HTR-8/SVneo (cell line): ENCODE data around the gene KLRC3.
"Not testable (repeated sequence)": the region's sequence is repeated elsewhere in the genome, so short reads cannot be mapped to it uniquely, and the experiment has no call there.

Source experiments
- DNase-seq: peaks from one replicate; pipeline ENCODE4 v3.0.0; 2011; ENCODE audit warnings: low spot score, mixed read lengths; ENCODE audit not compliant: insufficient read length
- FAIRE-seq: peaks from 2 replicates; lab custom pipeline; 2011; peaks lifted over from hg19 to GRCh38; lab: Jason Lieb, UNC

Gene KLRC3

DNA sequence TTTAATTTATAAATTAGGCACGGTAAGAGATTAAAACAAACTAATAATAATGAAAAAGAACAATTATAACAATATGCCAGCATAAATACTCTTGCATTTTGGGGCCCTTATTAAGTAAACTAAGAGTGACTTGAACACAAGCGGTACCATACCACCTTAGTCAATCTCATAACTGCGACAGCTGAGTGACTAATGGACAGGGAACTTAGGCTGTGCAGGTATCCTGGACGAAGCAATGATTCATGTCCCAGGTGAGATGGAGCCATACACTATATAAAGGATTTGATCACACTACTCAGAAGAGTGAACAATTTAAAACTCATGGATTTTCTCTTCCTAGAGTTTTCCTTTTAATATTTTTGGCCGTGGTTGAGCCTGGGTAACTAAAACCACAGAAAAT is 15.1 kb downstream of the KLRC3 start:
- FAIRE-seq (no peak), DNase-seq (no peak)

DNA sequence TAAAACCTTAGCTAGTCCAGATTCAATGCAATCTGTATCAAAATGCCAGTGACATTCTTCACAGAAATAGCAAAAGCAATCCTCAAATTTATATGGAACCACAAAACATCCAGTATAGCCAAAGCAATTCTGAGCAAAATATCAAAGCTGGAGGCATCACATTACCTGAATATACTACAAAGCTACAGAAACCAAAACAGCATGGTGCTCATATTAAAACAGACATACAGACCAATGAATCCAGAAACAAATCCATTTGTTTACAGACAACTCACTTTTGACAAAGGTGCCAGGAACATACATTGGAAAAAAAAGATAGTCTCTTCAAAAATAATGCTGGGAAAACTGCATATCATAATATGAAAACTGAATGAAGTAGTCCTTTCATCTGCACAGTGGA is 15.6 kb downstream of the KLRC3 start:
- DNase-seq (no peak), FAIRE-seq (no peak)

DNA sequence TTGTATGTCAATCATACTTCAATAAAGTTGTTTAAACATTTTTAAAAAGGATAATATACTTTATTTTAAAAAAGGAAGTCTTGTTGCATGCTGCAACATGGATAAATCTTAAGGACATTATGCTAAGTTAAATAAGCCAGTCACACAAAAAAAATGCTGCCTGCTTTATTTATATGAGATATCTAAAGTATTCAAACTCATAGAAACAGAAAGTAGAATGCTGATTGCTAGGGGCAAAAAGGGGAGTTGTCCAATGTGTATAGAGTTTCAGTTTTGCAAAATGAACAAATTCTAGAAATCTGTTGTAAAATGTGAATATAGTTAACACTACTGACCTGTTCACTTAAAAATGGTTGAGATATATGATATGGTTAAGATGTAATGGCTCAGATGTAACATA is 19.6 kb downstream of the KLRC3 start:
- no peak for DNase-seq
- no peak for FAIRE-seq

GRCh38 chr12:10398168-10398567 is 22.2 kb downstream of the KLRC3 start:
- DNase-seq, result no peak
- no peak for FAIRE-seq

DNA sequence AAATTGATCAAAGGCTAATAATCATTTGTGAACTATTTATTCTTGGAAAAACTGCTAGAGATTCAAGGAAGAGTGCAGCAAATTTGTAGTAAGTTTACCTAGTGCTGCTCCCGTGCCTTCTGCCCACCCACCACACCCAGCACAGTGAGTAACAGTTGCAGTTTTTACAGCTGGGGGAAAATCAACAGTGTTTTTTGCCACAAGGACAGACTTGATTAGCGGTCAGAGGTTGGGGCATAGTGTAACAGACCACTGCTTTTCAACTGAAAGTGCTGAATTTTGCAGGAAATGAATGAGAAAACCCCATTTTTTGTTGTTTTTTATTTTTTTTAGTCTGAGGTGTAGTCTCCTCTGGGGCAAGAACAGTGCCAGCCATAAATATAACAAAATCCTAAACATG is 23.1 kb downstream of the KLRC3 start:
- no peak for FAIRE-seq
- DNase-seq, result no peak

DNA sequence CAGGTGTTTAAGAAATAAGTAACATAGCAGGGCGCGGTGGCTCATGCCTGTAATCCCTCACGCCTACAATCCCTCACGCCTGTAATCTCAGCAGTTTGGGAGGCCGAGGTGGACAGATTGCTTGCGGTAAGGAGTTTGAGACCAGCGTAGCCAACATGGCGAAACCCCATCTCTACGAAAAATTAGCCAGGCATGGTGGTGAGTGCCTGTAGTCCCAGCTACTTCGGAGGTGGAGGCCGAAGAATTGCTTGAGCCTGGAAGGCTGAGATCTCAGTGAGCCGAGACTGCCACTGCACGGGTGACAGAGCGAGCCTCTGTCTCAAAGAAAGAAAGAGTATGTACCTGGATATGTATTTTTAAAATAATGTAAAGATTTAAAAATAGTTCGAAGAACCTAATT is 24.2 kb downstream of the KLRC3 start:
- peak; percentile 96 for FAIRE-seq

GRCh38 chr12:10395390-10395998 is 24.9 kb downstream of the KLRC3 start:
- peak; percentile 45 for DNase-seq
- FAIRE-seq, result no peak

More for the DNA sequence above, 24.2 kb downstream of the KLRC3 start:
- not testable (repeated sequence) for DNase-seq

DNA sequence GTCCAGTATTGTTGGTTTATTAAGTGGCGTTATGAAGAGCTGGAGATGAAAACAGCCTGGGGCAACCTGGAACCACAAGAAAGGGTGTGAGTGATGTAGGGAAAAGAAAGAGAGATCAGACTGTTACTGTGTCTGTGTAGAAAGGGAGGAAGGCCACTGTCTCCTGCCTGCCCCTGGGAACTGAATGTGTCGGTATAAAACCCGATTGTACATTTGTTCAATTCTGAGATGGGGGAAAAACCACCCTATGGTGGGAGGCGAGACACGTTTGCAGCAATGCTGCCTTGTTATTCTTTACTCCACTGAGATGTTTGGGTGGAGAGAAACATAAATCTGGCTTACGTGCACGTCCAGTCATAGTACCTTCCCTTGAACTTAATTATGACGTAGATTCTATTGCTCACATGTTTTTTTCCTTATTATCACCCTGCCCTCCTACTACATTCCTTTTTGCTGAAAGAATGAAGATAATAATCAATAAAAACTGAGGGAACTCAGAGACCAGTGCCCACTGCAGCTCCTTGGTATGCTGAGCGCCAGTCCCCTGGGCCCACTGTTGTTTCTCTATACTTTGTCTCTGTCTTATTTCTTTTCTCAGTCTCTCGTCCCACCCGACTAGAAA is 25.8 kb downstream of the KLRC3 start:
- FAIRE-seq, result peak; percentile 44
- not testable (repeated sequence) for DNase-seq

- FAIRE-seq, result no peak
- no peak for DNase-seq
Measured at GRCh38 chr12:10393291-10393690, 27.1 kb downstream of the KLRC3 start.

DNA sequence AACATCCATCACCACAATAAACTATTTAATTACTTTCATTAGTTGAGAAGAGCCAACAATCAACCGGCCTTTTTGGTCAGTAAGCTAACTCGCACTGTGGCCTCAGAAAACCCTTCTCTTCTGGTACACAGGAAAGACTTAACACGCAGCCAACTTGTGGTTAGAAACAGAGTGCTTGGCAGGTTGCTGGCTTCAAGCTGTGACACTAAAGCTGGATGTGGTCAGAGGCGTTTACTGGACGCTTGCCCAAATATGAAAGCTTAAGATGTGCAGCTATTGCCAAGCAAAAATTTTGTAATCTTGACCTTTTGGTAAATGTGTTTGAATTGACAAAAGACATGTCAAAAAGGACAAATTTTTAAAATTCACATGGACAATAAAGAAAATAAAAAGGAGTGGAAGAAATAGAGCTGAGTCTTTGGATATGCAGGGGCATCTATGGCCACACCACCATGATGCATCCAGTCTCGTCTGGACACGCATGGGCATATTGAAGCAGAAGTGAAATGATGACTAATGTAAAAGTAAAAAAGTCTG is 27.9 kb downstream of the KLRC3 start:
- FAIRE-seq, result peak; percentile 4
- peak; percentile 45 for DNase-seq

GRCh38 chr12:10390991-10391390 is 29.4 kb downstream of the KLRC3 start:
- FAIRE-seq, DNase-seq: not testable (repeated sequence)

GRCh38 chr12:10389904-10390303 is 30.5 kb downstream of the KLRC3 start, which contains the start of gene KLRK1:
Gene KLRK1 (minus strand): TSS chr12:10390041. CDS start chr12:10388810, 1,231 bp downstream.
- FAIRE-seq (no peak), DNase-seq (no peak)

DNA sequence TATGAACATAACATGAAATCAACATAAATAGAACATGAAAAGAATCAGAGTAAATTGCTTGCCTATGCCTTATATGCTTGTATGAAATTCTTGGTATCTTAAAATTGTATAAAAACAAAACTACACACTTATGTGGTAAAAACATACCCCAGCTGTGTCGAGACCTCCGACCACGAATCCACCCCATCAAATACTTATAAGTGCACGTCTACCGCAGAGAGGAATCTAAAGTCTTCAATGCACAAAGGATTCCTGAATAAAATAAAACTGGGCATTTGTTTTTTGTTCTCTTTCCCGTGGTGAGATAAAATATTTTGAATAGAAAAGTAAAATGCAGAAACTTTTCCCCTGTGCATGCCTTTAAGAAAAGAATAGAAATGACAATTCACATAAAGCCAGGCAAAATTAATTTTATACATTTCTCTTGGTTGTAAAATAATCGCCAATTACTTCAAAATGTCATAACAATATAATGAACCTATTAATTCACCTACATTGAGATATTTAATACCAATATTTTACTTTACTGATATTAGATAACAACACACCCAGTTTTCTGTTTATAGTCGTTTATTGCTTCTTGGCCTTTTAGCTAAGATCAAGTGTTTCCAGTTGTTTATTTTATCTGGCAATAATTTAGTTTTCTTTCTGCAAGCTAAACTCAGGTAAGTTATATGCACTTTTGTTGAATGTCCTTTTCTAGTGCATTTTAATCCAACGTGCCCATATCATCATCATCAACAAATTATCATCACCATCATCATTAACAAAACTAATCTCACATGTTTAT is 31.6 kb downstream of the KLRC3 start:
- FAIRE-seq, result no peak
- DNase-seq, result no peak

DNA sequence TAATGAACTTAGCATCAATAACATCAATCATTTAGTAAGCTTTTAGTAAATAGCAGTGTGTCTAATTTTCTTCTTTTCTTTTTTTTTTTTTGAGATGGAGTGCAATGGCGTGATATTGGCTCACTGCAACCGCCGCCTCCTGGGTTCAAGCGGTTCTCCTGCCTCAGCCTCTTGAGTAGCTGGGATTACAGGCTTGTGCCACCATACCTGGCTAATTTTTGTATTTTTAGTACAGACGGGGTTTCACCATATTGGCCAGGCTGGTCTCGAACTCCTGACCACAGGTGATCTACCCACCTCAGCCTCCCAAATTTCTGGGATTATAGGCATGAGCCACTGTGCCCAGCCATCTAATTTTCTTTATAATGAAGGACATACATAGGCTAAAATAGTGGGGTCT is 32.9 kb downstream of the KLRC3 start:
- not testable (repeated sequence) for DNase-seq, FAIRE-seq

- FAIRE-seq (no peak), DNase-seq (no peak)
Measured at GRCh38 chr12:10386857-10387256, 33.5 kb downstream of the KLRC3 start.

DNA sequence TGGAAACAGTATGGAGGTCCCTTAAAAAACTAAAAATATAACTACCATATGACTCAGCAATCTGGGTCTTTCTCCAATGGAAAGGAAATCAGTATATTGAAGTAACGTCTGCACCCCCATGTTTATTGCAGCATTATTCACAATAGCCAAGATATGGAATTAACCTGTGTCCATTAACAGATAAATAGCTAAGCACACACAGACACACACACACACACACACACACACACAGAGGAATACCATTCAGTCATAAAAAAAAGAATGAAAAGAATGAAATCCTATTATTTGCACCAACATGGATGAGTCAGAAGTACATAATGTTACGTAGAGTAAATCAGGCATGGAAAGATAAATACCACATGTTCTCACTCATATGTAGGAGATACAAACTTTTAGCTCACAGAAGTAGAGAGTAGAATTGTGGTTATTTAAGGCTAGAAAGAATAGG is 35.2 kb downstream of the KLRC3 start:
- FAIRE-seq, result no peak

GRCh38 chr12:10384191-10384590 is 36.2 kb downstream of the KLRC3 start:
- FAIRE-seq, result no peak

More for the DNA sequence above, 35.2 kb downstream of the KLRC3 start:
- no peak for DNase-seq

DNA sequence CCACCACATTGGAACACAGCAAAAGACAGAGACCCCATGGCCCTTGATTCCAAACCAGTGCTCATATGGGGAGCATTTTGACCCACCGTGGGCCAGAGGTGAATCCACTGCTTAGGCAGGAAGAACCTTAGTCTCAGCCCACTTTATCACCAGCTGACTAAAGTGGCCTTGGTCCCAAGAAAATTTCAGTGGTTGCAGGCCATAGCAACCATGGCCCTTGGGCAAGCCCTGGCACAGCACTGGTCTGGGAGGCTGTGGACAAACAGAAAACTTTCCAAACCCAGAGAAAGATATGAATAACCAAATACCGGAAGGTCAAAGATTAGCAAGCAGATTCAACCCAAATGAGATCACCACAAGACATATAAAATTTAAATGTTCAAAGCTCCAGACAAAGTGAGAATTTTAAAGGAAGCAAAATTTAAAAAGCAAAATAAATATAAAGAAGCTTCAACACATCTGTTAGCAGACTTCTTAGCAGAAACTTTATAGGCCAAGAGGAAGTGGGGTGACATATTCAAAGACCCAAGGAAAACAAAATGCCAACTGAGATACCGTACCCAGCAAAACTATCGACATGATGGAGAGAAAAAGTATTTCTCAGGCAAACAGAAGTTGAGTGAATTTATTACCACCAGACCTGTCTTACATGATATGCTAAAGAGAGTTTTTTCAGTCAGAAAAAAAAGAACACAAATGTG is 38.3 kb downstream of the KLRC3 start:
- DNase-seq (no peak), FAIRE-seq (no peak)

More at GRCh38 chr12:10384191-10384590, 36.2 kb downstream of the KLRC3 start:
- no peak for DNase-seq

GRCh38 chr12:10378737-10379136 is 41.7 kb downstream of the KLRC3 start:
- not testable (repeated sequence) for FAIRE-seq, DNase-seq

DNA sequence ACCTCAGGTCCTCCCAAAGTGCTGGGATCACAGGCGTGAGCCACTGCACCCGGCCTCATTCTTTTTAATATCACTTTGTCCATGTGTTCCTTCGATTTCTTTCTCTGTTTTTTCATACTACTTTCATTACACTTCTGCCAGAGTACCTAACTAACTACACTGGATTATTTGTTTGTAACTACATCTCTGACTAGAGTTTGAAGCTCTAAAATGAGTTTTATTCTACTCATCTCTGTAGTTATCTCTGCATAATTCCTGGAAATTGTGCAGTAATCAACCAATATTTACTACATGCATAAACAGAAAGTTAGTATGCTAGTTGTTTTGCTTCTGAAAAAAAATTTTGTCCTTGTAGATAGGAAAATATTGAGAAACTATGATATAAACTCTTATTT is 45.8 kb downstream of the KLRC3 start:
- DNase-seq, result no peak
- no peak for FAIRE-seq
